ENCODE measurements around the gene PGAP1.
A peak's percentile ranks its signal among the peaks of the same experiment; 100 is the strongest.

Gene PGAP1, protein sequence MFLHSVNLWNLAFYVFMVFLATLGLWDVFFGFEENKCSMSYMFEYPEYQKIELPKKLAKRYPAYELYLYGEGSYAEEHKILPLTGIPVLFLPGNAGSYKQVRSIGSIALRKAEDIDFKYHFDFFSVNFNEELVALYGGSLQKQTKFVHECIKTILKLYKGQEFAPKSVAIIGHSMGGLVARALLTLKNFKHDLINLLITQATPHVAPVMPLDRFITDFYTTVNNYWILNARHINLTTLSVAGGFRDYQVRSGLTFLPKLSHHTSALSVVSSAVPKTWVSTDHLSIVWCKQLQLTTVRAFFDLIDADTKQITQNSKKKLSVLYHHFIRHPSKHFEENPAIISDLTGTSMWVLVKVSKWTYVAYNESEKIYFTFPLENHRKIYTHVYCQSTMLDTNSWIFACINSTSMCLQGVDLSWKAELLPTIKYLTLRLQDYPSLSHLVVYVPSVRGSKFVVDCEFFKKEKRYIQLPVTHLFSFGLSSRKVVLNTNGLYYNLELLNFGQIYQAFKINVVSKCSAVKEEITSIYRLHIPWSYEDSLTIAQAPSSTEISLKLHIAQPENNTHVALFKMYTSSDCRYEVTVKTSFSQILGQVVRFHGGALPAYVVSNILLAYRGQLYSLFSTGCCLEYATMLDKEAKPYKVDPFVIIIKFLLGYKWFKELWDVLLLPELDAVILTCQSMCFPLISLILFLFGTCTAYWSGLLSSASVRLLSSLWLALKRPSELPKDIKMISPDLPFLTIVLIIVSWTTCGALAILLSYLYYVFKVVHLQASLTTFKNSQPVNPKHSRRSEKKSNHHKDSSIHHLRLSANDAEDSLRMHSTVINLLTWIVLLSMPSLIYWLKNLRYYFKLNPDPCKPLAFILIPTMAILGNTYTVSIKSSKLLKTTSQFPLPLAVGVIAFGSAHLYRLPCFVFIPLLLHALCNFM
- 21.0 to 33.0 (median 26.4) reads per million in 4 experiments for total RNA-seq

DNA sequence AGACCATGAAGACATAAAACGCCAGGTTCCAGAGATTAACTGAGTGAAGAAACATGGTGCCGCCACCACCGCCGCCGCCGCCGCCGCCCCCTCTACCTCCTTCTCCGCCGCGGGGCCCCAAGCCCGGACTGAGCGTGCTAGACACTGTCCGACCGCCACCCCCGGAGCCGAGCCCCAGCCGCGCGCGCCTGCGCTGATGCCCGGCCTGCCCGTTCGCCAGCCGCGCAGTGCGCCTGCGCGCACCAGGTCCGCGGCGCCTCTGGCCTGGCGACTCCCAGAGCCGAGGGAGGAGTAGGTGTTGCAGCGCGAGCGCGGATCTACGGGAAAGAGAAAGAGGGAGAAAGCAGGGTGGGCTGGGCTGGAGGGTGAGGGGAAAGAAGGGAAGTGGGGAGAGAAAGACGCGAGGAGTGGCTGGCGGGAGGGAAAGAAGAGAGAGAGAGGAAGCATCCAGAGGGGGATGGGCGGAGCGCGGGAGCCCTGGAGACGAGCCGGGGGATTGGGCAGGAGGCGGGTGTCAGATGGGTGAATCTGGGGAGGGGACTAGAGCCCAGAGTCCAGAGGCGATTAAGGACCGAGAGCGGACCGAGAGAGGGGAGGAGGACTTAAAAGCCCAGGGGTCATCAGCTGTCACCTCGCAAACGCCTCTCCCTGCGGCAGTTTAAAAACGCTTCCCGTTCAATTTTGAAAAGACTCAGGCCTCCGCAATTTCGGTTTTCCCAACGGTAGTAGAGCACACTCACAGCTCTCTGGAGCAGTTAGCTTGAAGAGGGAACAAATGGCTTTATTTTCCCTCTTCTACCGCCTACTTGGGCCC lies at the start of gene PGAP1:
PGAP1 (minus strand) TSS at position 146 of the 814 bp plus-strand sequence; CDS start at position 55, 91 bp downstream.
- peak; percentile 69 for DNase-seq

DNA sequence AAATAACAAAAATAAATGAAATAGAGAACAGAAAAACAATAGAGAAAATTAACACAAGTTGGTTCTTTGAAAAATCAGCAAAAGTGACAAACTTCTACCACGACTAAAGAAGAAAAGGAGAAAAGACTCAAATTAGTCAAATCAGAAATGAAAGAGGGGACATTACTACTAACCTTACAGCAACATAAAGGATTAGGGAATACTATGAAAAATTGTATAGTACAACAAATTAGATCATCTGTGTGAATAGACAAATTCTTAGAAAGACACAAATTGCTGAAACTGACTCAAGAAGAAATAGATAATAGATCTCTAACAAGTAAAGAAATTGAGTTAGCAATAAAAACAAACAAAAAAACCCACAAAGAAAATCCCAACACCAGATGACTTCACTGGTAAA lies 48.5 kb upstream of the PGAP1 start:
- no peak for DNase-seq

DNA sequence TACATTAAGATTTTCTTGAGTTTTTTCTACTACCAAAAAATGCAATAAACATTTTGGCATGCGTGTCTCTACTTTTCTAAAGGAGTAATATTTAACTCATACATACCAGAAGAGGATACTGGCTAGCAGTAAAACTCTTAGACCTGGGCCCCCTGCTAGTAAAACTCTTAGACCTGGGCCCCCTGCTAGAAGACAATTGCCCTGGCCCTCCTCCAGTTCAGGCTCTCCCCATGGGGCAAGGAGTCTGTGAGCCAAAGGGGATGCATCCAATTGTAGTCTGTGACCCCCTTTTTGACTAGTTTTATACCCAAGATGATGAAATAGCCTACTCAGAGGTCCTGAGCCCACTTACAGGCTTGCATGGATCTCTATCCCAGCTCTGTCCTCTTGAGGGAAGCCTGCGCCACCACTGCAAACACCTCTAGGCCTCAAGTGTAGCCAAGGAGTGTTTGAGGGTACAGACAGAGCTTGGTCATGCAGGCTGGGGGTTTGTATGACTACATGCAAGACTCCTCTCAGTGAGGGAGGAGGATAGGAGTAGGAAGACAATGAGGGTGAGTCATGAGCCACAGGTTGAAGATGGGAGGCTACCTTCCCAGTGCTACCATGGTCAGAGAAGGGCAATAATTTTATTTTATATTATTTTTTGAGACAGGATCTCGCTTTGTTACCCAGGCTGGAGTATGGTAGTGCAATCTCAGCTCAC lies 45.2 kb upstream of the PGAP1 start:
- DNase-seq = no peak

DNA sequence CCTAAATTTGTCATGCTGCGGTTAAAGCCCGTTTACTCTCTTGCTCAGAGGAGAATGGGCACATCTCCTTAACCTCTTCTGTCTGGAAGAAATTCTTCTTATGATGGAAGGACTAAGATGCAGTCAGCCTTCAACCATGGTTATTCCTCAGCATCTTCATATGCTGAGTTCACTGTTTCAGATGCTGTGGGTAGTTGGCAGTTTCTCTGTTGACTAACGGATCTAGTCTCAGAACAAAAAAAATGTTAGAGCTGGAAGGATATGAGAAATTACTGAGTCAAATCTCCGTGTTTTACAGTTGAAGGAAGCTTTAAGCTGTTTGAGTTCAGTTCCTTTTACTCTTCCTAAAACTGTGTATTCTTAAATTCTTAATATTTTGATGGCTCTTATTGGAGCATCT lies 43.6 kb upstream of the PGAP1 start:
- no peak for DNase-seq

DNA sequence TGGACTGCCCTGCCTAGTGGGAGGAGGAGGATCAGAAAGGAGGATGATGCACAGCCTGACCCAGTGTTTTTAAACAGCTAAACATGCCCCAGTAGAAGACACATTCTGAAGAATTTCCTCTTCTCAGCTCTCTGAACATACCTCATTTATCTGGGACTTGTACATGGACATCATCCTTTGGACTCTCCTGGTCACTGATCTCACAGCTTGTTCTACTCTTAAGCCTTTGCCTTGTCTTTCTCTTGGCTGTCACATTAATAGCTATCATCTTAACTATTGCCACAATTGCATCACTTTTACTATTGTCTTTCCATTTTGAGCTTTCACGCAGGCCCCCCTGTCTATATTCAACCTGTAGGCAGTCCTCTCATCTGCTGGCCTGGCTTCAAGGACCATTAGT lies 42.0 kb upstream of the PGAP1 start:
- no peak for DNase-seq

DNA sequence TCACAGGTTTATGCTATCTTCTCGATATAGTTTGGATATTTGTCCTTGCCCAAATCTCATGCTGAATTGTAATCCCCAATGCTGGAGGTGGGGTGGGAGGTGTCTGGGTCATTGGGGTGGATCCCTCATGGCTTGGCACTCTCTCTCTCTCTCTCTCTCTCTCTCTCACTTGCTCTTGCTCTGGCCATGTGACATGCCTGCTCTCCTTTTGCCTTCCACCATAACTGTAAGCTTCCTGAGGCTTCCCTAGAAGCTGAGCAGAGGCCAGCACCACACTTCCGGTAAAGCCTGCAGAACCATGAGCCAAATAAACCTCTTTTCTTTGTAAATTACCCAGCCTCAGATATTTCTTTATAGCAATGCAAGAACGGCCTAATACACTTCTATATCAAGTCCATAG lies 41.3 kb upstream of the PGAP1 start:
- no peak for DNase-seq

DNA sequence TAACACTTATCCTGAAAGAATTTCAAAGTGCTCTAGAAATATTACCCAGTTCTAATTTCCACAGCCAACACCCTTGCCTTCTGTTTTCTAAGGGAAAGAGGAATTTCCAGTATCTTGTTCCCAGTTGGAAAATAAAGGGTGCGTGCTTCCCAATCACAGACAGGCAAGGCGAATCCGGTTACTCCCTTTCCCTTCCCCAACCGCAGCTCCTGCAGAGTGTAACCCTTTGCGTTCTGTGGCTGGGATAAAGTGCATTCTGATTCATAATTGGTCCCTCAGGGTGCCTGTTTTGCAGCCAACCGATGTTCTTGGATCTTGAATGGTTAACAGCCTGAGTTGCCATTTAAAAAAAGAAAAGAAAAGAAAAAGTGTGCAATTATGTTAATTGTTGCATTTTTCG lies 40.6 kb upstream of the PGAP1 start:
- DNase-seq = no peak

DNA sequence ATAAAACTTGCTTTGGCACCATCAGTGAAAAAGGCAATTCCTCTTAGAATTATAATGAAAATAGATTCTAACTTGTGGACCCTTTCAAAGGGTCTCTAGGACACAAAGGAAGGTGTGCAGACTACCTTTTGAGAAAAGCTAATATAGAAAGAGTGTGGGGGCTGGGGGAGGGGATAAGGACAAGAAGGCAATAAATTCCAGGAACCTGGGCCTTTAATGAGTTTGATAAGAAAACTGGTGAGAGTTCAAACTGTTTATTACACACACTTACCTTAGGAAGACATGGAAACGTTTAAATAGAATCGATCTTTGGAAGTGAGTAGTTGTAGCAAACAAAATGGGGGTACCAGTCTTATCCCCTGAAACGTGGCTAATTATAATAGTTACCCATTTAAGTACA lies 39.6 kb upstream of the PGAP1 start:
- DNase-seq = no peak

DNA sequence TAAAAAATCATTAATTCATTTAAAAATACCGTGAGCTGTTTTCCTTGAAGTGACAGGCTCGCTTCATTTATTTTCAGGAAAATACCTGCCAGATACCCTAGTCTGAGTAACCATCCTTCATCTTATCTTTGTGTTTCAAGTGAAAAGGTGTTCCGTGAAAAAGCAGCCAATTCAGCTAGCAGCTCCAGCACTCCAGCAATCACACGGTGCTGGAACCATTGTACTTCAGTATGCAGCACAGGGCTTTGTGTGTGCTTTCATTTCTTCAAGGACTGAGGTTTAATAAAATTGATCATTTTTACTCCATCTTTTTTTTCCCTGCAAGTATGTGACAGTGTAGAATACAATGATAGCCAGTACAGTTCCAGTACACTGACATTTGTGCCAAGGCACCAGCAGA lies 39.1 kb upstream of the PGAP1 start:
- no peak for DNase-seq

DNA sequence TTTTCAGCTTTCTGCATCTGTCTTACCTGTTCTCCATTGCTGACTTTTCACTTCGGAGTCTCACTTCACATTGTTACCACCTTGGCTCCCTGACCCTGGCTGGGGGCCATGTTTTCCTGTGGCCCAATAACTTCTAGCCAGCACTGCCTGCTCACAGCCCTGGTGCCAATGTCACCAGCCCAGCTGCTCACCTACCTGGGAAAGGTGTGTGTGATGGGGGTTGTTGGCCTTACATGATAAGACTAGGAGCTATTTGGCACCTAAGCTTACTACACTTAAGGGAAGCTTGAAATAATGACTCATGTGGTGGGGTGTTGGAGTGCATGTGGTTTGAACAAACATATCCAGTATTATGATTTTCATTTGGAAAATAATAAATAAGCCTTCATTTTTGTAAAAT lies 37.5 kb upstream of the PGAP1 start:
- no peak for DNase-seq

DNA sequence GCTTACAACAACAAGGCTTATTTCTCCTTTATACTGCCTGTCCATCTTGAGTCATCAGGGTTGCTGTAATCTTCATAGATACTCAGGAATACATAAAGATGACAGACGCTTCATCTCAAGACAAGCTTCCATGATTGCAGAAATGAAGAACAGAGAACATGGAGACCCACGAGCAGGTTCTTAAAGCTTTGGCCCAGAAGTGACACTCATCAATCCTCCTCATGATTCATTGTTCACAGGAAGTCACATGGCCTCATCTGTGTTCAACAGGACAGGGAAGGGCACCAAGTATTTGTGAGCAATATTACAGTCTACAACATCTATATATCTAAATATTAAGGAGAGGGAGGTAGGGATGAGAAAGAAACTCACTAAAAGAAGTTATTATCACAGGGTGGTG lies 36.5 kb upstream of the PGAP1 start:
- no peak for DNase-seq

DNA sequence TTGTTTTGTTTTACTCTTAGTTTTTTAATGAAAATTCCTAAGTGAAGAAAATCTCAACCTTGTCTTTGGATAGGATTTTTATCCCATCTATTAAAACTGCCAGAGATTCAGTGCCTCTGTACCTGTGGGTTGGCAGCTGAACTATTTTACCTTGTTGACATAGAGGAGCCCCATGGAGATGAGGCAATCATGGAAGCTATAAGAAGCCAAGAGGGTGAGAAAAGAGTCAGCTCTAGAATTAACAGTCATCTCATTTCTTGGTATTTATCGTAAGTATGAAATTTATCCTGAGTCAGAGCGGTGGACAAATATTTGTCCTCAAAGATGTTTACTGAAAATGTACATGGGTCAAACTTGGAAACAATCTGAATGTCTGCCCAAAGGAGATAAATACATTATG lies 35.8 kb upstream of the PGAP1 start:
- no peak for DNase-seq

DNA sequence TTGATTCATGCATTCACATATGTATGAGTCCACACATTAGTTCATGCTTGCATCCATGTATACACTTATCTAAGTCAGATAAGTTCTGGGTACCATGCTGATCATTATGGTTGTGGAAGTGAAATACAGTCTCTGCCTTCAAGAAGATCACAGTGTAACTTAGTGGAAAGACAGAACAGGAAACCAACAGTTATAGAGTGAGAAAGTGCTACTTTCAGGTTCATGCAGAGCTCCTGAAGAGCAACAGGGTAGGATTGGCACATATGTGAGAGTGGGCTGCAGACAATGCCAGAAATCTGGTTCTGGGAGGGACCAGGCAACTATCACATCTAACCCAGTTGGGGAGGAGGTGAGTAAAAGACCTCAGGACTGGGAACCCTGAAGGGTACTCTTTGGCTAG lies 35.4 kb upstream of the PGAP1 start:
- no peak for DNase-seq

DNA sequence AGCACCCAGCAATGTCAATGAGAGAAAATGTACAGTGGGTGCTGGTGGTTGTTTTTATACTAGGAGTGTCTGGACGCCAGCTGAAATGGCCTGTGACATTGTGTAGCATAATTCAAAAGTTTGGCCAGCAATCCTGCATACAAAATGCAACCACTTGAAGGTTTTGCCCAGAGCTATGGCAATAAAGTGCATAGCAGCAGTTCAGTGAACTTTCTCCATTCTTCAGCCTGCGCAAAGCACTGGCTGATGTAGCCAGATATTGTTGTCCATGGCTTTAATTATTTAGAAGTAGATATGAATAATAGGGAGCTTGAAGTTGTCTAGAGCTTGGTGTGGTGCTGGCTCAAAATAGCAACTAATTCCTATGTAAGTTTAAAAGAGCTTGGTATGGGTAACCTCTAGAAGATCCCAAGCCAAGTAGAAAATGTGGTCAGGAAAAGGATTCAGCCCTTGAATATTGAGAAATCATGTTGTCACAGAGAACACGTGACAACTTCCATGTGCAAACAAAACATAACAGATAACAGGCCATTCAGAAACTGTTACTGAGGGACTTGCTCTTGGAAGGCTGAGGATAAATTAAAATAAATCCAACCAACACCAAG lies 33.3 kb upstream of the PGAP1 start:
- DNase-seq = no peak

DNA sequence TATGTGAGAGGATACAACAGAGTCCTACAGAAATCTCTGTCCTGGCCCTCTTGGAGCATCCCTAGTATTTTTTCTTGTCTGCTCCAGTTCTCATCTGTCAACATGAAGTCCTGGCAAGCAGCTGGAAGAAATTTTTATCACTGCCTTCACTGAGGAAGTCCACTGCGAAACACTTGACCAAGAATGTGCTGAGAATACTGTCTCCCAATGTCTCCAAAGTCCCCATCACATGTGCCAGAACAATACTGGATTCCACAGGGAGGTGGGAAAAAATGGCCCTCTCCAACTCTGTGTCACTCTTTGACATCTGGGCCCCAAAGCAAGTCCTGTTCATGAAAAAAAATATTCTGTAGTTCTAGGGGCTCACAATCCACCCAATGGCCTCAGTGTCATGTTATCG lies 32.8 kb upstream of the PGAP1 start:
- DNase-seq = no peak

DNA sequence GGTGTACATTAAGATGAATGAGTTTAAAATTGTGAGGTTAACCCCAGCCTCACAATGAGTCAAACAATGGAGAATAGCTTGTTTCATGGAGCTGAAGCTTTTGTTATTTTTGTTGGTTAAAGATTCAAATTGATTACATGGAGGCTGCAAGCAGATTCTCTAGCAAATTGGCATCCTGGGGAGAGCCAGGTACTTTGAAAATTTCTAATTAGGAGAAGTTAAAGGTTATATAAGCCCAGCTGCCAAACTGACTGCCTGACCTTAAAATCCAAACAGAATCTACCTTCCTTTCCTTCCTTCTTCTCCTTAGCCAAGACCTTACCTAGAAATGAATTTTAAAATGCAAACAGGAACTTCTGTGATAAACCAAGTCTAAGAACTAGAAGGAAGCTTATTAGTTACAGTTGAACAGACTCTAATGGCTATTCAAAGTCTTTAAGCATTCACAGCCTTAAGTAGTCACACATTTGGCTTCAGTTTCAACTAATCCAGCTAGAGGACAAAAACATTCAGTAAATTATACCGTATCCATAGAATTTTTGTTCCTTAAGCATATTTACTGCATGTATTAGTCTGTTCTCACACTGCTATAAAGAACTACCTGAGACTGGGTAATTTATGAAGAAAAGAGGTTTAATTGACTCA lies 31.5 kb upstream of the PGAP1 start:
- DNase-seq = no peak

DNA sequence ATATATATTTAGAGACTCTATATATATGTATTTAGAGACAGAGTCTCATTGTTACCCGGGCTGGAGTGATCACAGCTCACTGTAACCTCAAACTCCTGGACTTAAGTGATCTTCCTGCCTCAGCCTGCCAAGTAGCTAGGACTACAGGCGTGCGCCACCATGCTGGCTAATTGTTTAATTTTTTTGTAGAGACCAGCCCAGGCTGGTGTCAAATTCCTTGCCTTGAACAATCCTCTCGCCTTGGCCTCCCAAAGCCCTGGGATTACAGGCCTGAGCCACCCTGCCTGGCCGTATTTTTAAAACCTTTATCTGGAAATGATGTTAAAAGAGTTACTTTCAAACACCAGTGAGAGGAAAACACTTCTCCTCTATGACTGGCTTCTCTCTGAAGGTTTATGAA lies 30.9 kb upstream of the PGAP1 start:
- DNase-seq = no peak

DNA sequence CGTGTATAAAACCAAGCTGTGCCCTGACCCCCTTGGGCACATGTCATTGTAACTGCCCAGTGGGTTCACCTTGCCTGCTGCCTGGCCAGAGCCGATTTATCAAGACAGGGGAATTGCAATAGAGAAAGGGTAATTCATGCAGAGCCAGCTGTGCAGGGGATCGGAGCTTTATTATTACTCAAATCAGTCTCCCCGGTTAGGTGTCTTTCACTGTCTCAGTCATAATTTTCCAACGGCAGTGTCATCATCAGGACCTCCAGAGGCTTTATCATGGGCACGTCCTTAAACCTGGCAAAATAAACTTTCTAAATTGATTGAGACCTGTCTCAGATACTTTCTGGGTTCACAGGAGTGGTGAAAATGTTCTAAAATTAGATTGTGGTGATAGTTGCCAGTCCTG lies 29.6 kb upstream of the PGAP1 start:
- no peak for DNase-seq

DNA sequence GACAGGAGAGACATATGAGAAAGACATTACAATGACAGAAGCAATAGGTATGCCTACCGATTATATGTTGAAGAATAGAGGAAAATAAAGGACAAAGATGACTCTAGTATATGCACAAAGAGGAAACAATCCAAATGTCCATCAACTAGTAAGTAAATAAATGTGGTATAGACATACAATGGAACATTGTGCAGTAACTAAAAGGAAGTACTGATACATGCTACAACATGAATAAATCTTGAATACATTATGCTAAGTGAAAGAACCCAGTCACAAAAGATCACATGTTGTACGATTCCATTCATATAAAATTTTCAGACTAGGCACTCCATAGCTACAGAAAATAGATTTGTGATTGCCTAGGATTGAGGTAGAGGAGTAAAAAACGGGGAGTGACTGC lies 28.5 kb upstream of the PGAP1 start:
- DNase-seq = no peak

DNA sequence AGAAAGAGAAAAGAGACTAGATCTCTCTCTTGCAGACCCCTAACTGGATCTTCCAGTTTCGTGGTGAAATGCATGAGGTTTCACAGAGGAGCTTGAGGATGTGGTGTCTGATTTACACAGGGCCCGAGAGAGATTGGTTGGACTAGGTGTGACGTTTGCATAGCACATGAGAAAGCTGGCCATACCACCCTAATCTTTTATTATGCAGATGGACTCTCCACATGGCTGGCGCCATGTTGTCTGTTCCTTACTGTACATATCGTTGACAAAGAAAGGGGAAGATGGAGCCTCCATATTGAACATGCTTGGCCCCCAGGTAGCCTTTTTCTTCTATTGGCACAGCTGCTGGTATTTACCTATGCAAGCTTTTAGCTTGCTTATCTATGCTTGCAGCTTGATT lies 27.5 kb upstream of the PGAP1 start:
- DNase-seq = no peak

DNA sequence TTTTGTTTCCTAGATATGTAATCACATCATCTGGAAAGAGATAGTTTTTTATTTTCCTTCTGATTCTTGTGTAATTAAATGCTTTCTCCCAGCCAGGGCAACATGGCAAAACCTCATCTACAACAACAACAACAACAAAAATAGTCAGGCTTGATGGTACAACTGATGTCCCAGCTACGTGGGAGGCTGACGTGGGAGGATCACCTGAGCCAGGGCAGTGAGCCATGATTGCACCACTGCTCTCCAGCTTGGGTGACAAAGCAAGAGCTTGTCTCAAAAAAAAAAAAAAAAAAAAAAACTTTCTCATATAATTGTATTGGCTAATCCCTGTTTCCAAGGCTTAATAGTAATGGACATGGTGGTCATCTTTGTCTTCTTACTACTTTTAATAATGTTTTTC lies 26.4 kb upstream of the PGAP1 start:
- DNase-seq = no peak

DNA sequence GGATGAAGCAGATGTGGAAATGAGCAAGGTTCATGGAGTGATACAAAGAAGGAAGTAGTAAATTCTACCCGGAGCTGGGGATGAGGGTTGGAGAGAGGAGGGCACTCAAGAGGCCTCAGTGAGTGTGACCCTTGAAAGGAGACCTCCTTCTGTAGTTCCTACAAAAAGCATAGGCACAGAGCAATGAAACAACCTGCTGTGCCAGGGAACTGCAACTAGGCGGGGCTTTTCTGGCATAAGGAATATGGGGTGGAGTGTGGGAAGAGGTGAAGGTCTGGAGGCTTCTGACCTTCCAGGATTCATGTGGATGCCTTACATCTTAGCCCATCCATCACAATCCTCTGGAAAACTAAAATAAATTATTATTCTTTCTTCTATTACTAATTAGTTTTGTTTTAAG lies 25.5 kb upstream of the PGAP1 start:
- DNase-seq = no peak
